GM12891 (cell line): Measurements from ENCODE around the gene KARS1.

Source experiments
- POLR2A ChIP-seq: IDR thresholded peaks from 2 replicates; pipeline ENCODE4 v1.6.1; 2011; ENCODE audit warnings: low read depth, low read length, control low read depth
- POLR2AphosphoS5 ChIP-seq: IDR thresholded peaks from 2 replicates; pipeline ENCODE4 v1.6.1; 2011; ENCODE audit warnings: low read depth, low read length, control low read depth
- POU2F2 ChIP-seq: IDR thresholded peaks from 2 replicates; pipeline ENCODE4 v1.6.1; 2011; ENCODE audit warnings: low read depth, mild to moderate bottlenecking, control low read depth, low read length, moderate library complexity
- SPI1 ChIP-seq: IDR thresholded peaks from 2 replicates; pipeline ENCODE4 v1.6.1; 2011; ENCODE audit warnings: low read depth, low read length, control low read depth
- TAF1 ChIP-seq: IDR thresholded peaks from 2 replicates; pipeline ENCODE4 v1.6.1; 2011; ENCODE audit warnings: low read depth, low read length, control low read depth

- TF ChIP-seq POLR2A = no peak
- no peak for TF ChIP-seq POLR2AphosphoS5
- TF ChIP-seq TAF1 = no peak
- TF ChIP-seq SPI1 = no peak
- no peak for TF ChIP-seq POU2F2
Measured at GRCh38 chr16:75578725-75579124, 68.7 kb downstream of the KARS1 start.
